ENCODE data around the gene CAMTA1.

DNA sequence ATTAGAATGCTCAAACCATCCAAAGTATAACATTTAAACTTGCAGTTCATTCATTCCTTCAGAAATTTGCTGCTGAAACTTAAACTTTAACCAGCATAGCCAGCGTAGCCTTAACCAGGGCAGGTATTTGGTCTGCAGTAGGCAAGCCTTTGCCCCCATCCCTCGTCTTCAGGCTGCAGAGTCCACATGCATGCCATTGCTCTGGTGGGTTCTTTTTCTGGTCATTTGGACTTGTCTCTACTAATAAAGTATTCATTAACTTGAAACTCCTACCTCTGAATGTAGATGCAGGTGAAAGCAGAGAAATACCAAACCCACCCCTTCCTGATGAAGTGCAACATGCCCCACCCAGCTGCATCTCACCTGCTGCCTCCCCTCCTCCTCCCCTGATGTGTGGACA lies 100.2 kb downstream of the CAMTA1 start:
- TF ChIP-seq POLR2A (IDR thresholded peaks at IDR 0.05): no peak
- no peak for TF ChIP-seq CTCF (IDR thresholded peaks at IDR 0.05)

Measured in stomach (tissue), 4 donors.